Measurements from ENCODE around the gene ZNF385D.

Gene ZNF385D

DNA sequence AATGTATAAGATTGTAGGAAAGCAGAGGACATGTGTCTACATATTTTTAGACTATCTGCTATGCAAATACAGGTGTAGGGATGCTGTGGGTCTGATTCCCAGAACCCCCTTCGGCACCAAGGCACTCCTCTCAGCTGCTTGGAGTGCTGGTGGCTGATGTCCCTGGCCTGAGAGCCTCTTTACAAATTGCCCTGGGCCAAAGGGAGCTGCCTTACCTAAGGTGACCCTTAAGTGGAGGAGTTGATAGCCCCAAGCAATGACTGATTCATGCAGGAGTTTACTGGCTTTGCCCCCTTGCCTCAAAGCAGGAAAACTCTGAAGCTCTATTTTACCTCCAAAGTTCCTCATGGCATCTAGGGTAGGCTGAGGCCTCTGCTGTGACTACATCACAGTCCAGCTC is 83.0 kb downstream of the ZNF385D start:
- DNase-seq: no peak

DNA sequence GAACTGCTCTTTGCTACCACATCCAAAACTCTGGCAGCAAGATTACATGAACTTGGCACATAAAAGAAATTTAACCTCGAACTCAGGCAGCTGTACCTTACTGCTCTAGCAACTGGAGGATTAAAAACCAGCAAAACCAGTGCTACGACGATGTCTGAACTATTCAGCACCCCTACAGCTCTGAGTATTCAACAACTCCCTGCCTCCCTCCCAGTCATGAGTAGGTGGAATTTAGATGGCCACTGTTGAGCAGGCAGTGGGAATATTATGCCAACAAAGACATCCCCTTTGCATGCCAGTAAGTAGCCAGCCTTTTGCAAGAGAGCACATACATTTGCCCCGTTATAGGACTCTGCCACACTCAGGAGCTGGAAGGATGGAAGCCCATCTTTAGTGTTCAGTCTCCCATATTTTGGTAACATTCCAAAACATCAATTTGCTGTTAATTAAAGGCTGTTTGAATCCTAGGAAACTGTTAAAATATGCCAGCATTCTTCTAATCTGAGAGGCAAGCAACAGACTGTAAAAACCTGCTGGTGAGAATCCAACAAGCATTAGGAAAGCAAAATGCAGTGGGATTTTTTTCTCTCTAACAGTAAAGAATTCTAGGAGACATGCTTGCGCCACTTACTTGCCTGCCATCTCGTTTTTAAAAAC is 85.4 kb downstream of the ZNF385D start:
- DNase-seq: no peak

DNA sequence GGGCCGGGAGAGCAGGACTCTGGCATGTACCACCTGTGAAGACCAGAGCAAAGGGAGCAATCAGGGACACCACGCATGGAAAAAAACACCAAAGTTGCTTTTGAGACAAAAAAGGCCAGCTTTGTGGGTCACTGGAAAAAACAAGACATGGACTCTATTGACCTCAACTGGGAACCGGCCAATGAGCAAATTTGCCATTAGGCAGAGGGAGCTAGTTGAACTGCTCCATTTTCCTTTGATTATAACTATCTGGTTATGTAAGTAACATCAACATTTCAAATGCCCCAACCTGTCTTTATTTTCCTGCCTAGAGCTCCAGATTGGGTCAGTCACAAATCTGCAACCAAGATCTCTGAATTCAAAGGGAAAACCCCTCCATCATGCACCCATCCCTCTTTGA is 86.0 kb downstream of the ZNF385D start:
- no peak for DNase-seq

DNA sequence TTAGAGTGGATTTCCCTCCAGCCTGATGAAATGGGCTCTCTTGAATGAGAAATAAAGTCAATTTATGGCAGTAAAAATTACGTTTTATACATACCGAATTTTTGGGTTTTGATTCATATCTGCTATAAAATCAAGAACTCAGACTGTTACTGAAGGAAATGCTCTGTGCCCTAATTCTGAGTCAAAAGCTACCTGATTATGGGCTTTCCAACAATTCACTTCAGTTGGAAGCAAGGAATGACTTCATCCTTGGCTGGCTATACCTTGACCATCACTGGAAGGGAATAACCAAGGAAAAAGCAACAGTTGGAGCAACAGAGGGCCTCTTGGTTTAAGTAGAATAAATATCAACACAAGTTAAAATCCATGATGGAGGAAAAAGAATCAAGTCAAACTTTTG is 88.6 kb downstream of the ZNF385D start:
- DNase-seq: no peak

DNA sequence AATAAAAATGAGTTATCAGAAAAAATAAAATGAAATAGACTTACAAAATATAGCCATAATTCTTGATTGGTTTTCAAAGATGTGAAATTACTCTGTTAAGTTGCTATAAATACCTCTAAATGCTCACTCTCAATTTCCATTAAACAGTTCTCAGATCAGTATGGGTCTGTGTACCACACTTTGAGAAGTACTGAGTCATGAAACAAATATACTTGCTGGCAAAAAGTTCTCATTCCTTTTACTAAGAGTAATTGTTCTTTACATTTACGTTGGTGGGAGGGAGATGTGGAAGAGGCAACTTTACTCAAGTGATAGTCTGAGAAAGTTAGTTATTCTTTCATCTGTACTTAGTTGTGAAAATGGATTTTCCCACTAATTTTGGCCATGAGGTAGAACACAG is 96.3 kb downstream of the ZNF385D start:
- DNase-seq: no peak

DNA sequence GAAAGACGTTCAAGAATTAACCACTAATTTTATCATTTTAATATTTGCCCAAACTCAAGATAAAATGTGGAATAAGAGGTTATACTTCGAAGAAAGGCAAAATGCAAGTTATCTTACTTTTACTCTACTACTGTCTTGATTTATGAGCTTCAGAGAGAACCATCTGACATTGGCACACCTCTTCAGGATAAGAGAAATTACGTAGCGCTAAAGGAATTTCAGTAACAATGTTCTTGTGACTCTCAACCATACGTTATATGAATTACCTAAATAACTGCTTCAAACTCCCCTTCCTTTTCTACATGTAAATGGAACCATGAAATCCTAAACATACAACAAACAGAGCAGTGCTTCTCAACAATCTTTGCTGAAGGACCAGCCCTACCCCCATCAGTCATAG is 96.8 kb downstream of the ZNF385D start:
- no peak for DNase-seq

DNA sequence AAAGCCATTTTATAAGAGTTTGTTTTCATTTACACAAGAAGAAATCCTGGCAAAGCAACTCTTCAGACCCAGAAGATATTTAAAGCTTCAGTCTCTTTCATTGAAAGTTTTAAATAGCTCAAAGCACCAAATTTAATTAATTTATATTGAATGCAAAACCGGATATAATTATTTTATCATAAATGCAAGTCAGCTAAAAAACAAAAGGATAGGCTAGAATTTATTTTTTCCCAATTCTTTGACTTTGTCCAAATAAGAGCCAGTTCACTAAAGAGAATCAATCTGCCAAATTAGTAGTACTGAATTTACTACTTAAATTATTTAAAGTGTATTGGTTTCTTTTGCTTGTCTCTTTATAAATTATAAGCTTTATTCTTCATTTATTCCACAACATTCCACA is 101.5 kb downstream of the ZNF385D start:
- no peak for DNase-seq

DNA sequence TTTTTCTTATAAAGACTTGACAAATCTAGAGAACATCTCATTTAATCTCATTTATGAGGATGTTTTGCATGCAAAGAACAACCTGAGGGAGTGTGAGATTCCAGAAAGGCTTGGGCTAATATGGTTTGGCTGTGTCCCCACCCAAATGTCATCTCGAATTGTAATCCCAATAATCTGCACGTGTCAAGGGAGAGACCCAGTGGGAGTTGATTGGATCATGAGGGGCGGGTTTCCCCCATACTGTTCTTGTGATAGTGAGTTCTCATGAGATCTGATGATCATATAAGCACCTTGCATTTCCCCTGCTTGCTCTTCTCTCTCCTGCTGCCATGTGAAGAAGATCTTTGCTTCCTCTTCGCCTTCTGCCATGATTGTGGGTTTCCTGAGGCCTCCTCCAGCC is 103.0 kb downstream of the ZNF385D start:
- no peak for DNase-seq

DNA sequence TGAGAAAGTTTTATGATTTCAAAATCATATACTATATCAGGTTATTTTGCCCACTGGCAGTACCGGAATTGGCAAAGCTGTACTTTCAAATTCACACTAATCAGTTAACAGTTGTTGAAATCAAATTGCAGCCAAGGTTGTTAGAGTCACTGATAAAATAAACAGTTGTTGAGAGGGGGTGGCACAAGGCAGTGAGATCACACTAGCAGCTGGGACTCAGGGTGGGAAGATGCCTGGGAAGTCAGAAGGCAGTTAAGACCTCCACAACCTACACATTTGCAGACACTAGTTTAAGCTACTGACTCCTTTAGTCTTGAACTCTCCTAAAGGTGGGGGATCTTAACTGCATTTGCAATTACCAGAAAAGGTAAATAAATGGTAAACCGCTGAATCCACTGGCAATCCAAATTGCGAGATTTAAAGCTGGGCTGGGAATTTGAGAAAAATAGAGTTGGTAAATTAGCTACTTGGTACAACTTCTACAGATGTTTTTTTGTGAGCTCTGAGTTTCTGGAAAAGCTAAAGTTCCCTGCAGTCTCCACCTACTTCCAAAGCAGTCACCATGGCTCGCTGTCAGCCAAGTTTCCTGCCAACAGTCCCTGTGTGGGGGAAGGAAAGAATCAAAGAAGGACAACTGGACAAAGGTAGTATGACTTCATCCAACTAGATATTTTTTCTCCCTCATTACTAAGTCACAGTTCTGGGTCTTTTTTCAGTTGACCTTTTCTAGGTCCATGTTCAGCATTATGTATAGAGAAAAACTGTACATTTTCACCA is 105.7 kb downstream of the ZNF385D start:
- no peak for DNase-seq

DNA sequence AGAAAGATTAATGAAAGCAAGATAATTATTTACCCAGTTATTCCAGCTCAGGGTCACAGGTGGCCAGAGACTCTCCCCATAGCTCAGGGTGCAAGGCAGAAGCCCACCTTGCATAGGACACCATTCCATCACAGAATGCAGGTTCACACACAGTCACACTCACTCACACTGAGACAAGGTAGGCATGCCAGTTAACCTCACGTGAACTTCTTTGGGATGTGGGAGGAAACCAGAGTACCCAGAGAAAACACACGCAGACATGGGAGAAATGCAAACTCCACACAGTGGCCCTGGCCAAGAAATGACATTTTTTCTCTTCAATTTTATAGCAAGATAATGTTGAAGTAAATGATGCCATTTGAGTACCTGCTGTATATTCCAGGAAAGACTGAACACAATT is 106.7 kb downstream of the ZNF385D start:
- DNase-seq: no peak

DNA sequence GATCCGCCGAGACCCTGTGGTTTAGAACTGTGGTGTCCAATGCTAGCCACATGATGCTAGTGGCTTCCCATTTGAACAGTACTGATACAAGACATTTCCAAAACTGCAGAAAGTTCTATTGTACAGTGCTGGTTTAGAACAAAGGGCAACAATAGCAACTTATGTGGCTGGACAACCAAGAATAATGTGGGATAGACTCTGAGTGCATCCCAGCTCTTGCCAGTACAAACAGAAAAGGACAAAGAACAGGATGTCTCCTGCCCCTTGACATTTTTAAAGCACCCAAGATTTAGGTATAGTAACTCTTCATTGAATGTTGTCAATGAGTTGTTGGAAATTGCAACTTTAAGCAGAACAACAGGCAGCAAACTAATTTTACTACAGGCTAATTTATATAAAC is 107.3 kb downstream of the ZNF385D start:
- DNase-seq: no peak

DNA sequence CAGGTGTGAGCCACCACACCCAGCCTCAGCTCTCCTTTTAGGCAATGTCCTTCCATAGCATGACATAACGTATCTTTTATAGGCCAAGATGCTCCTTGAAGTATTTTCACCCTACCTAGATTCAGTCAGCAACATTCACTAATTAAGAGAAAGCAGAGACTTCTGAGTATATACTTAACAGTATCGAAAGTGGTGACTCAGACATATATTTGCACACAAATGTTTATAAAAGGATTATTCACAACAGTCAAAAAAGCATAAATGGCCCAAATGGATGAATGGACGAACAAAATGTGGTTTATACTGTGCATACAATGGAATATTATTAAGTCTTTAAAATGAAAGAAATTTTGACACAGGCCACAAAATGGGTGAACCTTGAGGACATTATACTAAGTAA is 108.6 kb downstream of the ZNF385D start:
- DNase-seq: no peak

DNA sequence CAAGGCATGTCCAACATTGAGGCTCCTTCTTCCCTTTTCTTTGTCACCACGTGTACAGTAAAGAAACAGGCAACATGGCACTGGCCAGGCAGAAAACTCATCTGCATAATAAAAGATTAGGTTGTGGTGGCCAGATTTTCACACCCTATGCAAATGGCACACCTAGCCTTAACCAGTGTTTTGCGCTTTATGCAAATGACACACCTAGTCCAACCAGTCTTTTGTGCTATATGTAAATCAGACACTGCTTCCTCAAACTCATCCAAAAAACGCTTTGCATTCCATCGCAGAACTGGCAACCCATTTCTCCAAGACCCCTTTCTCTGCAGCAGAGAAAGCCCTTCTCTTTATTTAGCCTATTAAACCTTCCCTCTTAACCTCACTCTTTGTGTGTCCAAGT is 109.1 kb downstream of the ZNF385D start:
- DNase-seq: no peak

DNA sequence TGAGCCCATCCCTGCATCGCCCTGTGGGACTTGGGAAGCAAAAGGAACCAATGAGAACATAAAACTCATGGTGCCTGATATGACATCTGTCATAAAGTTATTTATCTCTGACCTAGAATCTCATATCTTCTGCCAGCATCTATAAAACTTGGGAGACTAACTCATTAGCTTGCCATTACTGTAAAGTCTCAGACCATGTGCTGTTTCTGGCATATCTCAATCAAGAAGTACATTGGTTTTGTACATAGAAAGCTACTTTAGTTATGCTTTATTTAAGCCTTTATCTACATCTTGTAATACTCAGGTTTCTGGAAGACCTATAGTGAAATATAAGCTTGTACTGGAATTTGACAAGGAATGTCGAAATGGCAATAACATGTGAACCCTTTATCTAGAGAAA is 112.5 kb downstream of the ZNF385D start:
- no peak for DNase-seq

DNA sequence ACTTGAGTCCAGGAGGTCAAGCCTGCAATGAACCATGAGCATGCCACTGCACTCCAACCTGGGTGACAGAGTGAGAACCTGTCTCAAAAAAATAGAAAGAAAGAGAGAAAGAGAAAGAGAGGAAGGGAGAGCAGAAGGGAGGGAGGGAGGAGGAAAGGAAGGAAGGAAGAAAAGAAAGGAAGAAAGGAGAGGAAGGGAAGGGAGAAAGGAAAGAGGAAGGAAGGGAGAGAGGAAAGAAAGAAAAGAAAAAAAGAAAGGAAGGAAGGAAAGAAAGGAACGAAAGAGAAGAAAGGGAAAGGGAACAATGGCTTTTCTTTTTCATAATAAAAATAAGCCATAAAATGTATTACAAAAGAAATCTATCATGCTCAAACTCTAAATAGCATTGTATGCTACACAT is 116.9 kb downstream of the ZNF385D start:
- no peak for DNase-seq

DNA sequence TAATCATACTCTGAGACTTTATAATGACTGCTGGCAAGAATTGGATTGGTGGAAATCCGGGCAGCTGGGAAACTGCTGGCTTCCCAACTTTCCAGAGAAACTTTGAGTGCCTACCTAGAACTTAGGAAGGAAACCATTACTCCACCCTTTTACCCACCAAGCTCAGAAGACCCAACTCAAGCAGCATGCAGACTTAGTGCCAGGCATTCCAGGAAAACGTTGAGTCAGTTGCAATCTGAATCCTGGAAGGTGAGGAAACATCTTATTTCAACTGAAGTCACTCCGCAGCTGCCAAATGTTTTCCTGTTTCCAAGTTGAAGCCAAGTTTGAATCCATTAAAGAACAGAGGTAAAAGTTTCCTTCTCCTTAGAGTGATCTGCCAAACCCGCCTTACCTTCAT is 126.5 kb downstream of the ZNF385D start:
- DNase-seq: no peak

DNA sequence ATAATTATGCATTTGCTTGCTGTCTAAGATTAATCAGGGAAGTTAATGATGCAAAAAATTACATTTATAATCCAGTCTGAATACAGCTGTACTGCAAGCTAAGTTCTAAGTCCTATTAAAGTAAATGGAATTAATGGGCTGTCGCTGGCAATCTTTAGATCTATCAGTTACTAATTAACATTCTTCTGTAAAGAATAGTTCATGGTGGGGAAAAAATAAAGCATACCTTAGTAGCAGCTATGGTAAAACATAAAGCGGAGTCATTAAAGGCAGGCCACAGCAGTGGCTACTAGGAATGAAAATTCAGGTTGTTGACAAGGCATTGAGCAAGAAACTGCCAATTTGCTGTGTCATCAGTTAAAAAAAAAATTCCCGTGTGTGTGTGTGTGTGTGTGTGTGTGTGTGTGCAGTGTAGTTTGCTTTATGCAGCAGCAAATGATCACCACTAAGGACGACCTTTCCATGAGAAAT is 129.8 kb downstream of the ZNF385D start:
- no peak for DNase-seq

DNA sequence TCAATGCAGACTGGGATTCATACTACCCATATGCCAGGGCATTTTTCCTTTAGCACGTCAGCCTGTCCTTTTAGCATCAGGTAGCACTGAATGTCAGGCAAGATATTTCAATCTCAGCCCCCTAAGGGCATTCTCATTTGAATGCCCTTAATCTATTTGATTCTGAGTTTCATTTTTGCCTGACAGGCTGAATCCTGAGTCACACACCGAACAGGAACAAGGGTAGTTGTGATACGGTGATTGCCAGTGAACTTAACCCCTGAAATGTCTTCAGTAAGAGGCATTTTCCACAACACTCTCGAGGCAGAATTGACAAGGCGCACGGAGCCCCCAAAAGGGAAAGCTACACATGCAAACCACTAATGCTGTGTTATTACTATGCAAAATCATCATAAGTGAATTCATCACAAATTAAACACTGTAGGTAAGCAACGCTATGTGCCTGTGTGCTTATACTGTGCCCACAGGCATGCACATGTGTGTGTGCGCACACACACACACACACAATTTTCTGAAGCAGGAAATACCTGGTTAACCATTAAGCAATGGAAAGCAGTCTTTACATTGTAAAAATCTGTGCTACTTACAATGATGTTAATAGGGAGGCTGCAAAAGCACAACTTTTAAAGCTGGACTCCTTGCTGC is 130.4 kb downstream of the ZNF385D start:
- DNase-seq: no peak

DNA sequence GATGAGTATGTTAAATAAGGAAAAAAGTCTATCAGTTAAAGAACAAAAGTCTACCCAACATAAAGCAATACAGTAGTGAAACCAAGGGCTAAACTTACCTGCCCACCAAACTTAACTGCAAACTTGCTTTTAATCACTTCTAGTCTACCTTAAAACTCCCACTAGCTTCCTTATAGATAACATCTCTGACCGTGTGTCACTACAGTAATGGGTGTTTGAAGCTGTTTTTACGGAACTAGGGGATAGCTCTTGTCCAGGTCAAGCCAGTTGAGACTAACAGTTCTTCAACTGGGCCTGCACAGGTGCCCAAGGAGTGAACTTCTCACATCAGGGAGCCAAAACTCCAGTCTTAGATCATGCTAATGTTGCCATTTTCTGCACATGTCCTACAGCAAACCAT is 132.3 kb downstream of the ZNF385D start:
- DNase-seq: no peak

DNA sequence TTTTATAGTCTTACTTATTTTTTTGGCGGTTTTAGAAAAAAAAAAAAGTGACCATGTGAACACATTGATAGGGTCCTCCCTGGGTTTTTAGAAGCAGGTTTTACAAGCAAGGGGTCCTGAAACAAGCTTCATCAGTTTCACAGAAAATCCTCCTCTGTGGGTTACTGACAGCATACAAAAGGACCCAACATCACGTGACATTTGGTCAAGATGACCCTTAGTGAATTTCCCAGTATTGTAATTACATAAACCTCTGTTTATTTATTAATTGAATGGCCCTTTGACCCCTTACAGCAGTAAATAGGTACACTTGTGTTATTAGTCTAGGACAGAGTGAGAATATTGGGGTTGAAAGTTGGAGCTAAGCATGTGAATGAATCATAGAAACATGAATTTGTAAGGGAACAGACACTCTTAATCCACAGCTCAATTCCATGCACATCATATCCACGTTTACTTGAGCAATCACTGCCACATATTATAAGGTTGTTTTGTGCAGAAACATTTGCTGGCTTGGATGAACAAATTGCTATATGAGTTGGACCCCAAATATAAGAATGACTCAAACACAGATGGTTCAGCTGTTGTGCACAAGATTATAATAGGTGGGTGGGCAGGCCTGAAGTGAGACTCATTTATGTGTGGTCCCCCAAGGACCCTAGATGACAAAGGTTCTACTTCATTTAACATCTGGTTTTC is 137.5 kb downstream of the ZNF385D start:
- no peak for DNase-seq

DNA sequence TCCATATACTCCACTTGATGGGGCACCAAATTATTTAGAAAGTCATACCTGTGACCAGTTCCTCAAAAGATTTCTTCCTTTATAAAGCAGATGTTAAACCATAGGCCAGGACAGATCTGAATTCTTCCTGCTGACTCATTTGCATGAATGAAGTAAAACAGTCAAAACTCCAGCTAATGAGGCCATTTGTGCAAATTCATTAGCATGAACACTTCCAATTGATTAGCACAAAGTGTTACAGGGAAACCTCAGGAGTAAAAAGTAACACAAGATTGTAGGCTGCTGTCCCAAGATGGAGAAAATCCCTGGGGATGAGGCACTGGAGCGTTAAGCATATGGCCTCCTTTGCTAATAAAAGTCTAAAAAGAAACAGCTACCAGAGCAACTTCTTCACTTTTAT is 149.8 kb downstream of the ZNF385D start:
- no peak for DNase-seq

DNA sequence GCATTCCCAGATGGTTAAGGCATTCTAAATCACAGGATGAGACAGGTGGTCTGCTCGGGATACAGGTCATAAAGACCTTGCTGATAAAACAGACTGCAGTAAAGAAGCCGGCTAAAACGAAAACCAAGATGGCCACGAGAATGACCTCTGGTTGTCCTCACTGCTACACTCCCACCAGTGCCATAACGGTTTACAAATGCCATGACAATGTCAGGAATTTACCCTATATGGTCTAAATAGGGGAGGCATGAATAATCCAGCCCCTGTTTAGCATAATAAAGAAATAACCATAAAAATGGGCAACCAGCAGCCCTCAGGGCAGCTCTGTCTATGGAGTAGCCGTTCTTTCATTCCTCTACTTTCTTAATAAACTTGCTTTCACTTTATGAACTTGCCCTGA is 151.1 kb downstream of the ZNF385D start:
- DNase-seq: no peak

DNA sequence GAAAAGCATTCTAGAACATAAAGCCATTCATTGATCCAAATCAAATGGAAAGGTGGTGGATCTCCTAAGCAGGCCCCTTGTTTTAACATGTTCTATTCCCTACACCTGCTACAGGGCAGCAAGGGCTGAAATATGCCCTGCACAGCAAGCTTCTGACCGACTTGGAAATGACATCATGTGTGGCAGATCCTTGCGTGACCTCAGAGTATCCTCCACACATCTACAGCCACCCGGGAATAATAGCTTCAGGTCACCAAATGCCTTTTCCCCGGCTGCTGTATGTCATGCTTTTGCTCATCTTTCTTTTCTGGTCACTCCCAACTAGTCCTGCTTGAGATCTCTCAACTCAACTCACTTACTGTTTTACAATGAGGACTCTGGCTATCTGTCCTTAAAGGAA is 158.2 kb downstream of the ZNF385D start:
- DNase-seq: no peak

DNA sequence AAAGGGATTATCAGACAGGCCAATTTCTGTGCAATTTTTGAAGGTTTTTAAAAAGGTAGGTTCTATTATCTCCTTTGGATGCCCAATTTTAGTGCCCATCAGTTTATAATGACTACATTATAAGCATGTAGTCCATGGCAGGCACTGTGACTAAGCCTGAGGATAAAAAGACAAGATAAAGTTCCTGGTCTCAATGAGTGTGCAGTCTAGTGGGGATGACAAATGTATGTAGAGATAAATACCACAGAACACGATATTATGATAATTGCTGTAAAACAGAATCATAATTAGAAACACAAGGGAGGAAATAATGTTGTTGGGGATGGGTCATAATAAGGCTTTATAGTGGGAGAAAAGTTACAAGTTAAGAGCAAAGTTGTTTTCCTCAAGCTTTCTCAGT is 163.1 kb downstream of the ZNF385D start:
- no peak for DNase-seq
